HepG2 (cell line): ENCODE results near the gene DOK4. TPM values are rescaled to one million over a fixed set of nuclear protein-coding genes. Genes with fewer than 3 reads are reported as not detected.

ENCODE experiments used
- ELF1 ChIP-seq: sonication (generic); formaldehyde crosslinking; IDR thresholded peaks from 2 replicates; pipeline ENCODE4 v1.4.0; 2020; ENCODE audit warnings: missing genetic modification reagents
- GABPB1 ChIP-seq: IDR thresholded peaks from 2 replicates; pipeline ENCODE4 v1.6.1; 2016; ENCODE audit warnings: mild to moderate bottlenecking, missing genetic modification reagents, moderate library complexity, missing compliant biosample characterization
- MAZ ChIP-seq, 2 experiments: sonication (generic) in 1 of 2; formaldehyde crosslinking in 1 of 2; IDR thresholded peaks; 2 replicates each; pipeline versions ENCODE4 v1.5.0 to v1.6.1; 2012 to 2020; ENCODE audit warnings: low read depth in 2 of 2, mild to moderate bottlenecking in 2 of 2, borderline replicate concordance in 1 of 2, improper control_type of control experiment in 1 of 2, low read length in 1 of 2, missing genetic modification reagents in 1 of 2, moderate library complexity in 1 of 2
- MBD4 ChIP-seq: IDR thresholded peaks from 2 replicates; pipeline ENCODE4 v1.6.1; 2012; ENCODE audit warnings: low read length, inconsistent platforms, borderline replicate concordance
- RBM39 ChIP-seq: fragments of 200-400 bp; formaldehyde crosslinking; IDR thresholded peaks from one replicate; pipeline ENCODE4 v1.6.1; 2018; ENCODE audit warnings: antibody characterized with exemption, mild to moderate bottlenecking, low read depth, low read length; ENCODE audit not compliant: poor library complexity, severe bottlenecking
- ZFP82 ChIP-seq: sonication (generic); formaldehyde crosslinking; IDR thresholded peaks from 2 replicates; pipeline ENCODE4 v1.5.1; 2020; ENCODE audit warnings: mild to moderate bottlenecking, missing genetic modification reagents, borderline replicate concordance
- ZNF670 ChIP-seq: sonication (generic); formaldehyde crosslinking; IDR thresholded peaks from 2 replicates; pipeline ENCODE4 v1.8.0; 2022; ENCODE audit warnings: mild to moderate bottlenecking, missing genetic modification reagents, borderline replicate concordance
- polyA plus RNA-seq, 8 experiments: library from polyadenylated mRNA; depleted of rRNA in 3 of 8; stranded (reverse) in 7 of 8; unstranded in 1 of 8; fragments of >200 nt; fragmentation: Illumina TruSeq in 4 of 8; extraction: Trizol in 4 of 8; gene quantifications; 2 replicates each; pipeline versions ENCODE4 v1.2.1 to v1.2.3, GENCODE V29; 2011 to 2016; ENCODE audit warnings: low read depth in 4 of 8, missing spikeins in 1 of 8, mixed read lengths in 1 of 8; ENCODE audit not compliant: insufficient read depth in 1 of 8
- total RNA-seq, 5 experiments: library from RNA; depleted of rRNA; stranded (reverse); fragments of >200 nt; fragmentation: Illumina TruSeq; extraction: Trizol; gene quantifications; 2 replicates each; pipeline ENCODE4 v1.2.3, GENCODE V29; 2016; ENCODE audit warnings: low read depth in 1 of 5
- TF ChIP-seq, protein P1 (sequence below): sonication (generic); formaldehyde crosslinking; IDR thresholded peaks from 2 replicates; pipeline ENCODE4 v1.5.1; 2020; ENCODE audit warnings: mild to moderate bottlenecking, moderate library complexity, missing genetic modification reagents
- TF ChIP-seq, protein P2 (sequence below): sonication (generic); formaldehyde crosslinking; IDR thresholded peaks from 2 replicates; pipeline ENCODE4 v1.5.0; 2020; ENCODE audit warnings: missing genetic modification reagents
- TF ChIP-seq, protein P3 (sequence below): sonication (generic); formaldehyde crosslinking; IDR thresholded peaks from 2 replicates; pipeline ENCODE4 v1.4.0; 2020; ENCODE audit warnings: missing genetic modification reagents, borderline replicate concordance
- TF ChIP-seq, protein P4 (sequence below): IDR thresholded peaks from 2 replicates; pipeline ENCODE4 v1.4.0; 2020; ENCODE audit warnings: mild to moderate bottlenecking, missing genetic modification reagents
- TF ChIP-seq, protein P5 (sequence below): sonication (generic); formaldehyde crosslinking; IDR thresholded peaks from 2 replicates; pipeline ENCODE4 v1.4.0; 2020; ENCODE audit warnings: missing genetic modification reagents

The DOK4 gene
- total and polyA plus RNA-seq, 2 of the 13 experiments (the other 11 are each of a cell fraction or from before 2014, with no cell fraction given): 52.7 to 70.0 TPM

DNA sequence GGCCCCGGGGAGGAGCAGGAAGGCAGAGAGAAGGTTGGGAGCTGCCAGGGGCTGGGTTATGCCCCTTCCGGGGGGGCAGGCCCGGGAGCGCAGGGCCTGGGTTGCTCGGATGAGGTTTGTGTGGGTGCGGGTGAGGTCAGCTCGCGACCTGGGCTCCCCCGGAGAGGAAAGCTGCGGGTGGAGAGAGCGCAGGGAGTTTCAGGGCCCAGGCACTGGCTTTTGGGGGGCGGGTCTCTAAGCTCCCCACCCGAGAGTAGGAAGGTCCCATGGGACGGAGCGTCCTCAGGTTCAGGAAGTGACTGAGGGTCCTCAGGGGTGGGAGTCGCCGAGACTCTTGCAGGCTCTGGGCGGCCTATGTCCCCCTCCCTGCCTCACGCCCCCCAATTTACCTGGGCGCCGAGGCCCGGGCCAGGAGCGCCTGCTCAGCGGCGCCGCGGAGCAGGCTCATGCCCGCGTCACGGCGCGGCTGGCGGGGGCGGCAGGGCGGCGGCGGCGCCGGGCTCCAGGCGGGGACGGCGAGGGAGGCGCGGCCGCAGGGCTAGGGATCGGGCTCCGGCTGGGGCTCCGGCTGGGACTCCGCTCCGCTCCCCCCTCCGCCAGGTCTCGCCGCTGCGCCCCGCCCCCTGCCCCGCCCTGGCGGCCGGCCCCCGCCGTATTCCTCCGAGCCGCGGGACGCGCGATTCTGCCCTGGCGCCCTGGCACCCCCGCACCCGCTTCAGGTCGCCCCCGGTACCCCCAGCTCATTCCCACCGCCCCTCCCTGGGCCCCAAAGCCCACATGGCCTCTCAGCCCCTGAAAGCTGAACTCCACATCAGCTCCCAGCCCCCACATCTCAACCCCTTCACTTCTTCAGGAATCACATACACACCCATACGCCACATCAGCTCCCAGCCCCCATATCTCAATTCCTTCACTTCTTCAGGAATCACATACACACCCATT is at the start of gene DOK4 (continued):
- TF ChIP-seq, protein P1, sequence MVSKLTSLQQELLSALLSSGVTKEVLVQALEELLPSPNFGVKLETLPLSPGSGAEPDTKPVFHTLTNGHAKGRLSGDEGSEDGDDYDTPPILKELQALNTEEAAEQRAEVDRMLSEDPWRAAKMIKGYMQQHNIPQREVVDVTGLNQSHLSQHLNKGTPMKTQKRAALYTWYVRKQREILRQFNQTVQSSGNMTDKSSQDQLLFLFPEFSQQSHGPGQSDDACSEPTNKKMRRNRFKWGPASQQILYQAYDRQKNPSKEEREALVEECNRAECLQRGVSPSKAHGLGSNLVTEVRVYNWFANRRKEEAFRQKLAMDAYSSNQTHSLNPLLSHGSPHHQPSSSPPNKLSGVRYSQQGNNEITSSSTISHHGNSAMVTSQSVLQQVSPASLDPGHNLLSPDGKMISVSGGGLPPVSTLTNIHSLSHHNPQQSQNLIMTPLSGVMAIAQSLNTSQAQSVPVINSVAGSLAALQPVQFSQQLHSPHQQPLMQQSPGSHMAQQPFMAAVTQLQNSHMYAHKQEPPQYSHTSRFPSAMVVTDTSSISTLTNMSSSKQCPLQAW: 0 out of 2 replicates have a peak, but pooled peaks have one; percentile 19
- TF ChIP-seq RBM39 (no peak), MBD4 (no peak), GABPB1 (CRISPR knock-in tag) (peak; percentile 39; the same call in 1 of the 2 replicates), ZFP82 (peak; percentile 93; the same call in 1 of the 2 replicates), ELF1 (CRISPR knock-in tag) (0 out of 2 replicates have a peak, but pooled peaks have one; percentile 10), MAZ (IDR thresholded peaks at IDR 0.05; ENCODE audit: borderline replicate concordance, low read depth, low read length) (peak; percentile 39; the same call in 1 of the 2 replicates), MAZ (CRISPR knock-in tag; IDR thresholded peaks at IDR 0.05; ENCODE audit: low read depth) (peak; percentile 64), ZNF670 (CRISPR knock-in tag) (peak; percentile 44; the same call in 1 of the 2 replicates)
- TF ChIP-seq, protein P2, sequence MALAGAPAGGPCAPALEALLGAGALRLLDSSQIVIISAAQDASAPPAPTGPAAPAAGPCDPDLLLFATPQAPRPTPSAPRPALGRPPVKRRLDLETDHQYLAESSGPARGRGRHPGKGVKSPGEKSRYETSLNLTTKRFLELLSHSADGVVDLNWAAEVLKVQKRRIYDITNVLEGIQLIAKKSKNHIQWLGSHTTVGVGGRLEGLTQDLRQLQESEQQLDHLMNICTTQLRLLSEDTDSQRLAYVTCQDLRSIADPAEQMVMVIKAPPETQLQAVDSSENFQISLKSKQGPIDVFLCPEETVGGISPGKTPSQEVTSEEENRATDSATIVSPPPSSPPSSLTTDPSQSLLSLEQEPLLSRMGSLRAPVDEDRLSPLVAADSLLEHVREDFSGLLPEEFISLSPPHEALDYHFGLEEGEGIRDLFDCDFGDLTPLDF (CRISPR knock-in tag): no peak
- TF ChIP-seq, protein P3, sequence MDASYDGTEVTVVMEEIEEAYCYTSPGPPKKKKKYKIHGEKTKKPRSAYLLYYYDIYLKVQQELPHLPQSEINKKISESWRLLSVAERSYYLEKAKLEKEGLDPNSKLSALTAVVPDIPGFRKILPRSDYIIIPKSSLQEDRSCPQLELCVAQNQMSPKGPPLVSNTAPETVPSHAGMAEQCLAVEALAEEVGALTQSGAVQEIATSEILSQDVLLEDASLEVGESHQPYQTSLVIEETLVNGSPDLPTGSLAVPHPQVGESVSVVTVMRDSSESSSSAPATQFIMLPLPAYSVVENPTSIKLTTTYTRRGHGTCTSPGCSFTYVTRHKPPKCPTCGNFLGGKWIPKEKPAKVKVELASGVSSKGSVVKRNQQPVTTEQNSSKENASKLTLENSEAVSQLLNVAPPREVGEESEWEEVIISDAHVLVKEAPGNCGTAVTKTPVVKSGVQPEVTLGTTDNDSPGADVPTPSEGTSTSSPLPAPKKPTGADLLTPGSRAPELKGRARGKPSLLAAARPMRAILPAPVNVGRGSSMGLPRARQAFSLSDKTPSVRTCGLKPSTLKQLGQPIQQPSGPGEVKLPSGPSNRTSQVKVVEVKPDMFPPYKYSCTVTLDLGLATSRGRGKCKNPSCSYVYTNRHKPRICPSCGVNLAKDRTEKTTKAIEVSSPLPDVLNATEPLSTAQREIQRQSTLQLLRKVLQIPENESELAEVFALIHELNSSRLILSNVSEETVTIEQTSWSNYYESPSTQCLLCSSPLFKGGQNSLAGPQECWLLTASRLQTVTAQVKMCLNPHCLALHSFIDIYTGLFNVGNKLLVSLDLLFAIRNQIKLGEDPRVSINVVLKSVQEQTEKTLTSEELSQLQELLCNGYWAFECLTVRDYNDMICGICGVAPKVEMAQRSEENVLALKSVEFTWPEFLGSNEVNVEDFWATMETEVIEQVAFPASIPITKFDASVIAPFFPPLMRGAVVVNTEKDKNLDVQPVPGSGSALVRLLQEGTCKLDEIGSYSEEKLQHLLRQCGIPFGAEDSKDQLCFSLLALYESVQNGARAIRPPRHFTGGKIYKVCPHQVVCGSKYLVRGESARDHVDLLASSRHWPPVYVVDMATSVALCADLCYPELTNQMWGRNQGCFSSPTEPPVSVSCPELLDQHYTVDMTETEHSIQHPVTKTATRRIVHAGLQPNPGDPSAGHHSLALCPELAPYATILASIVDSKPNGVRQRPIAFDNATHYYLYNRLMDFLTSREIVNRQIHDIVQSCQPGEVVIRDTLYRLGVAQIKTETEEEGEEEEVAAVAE (CRISPR knock-in tag): no peak
- TF ChIP-seq, protein P4, sequence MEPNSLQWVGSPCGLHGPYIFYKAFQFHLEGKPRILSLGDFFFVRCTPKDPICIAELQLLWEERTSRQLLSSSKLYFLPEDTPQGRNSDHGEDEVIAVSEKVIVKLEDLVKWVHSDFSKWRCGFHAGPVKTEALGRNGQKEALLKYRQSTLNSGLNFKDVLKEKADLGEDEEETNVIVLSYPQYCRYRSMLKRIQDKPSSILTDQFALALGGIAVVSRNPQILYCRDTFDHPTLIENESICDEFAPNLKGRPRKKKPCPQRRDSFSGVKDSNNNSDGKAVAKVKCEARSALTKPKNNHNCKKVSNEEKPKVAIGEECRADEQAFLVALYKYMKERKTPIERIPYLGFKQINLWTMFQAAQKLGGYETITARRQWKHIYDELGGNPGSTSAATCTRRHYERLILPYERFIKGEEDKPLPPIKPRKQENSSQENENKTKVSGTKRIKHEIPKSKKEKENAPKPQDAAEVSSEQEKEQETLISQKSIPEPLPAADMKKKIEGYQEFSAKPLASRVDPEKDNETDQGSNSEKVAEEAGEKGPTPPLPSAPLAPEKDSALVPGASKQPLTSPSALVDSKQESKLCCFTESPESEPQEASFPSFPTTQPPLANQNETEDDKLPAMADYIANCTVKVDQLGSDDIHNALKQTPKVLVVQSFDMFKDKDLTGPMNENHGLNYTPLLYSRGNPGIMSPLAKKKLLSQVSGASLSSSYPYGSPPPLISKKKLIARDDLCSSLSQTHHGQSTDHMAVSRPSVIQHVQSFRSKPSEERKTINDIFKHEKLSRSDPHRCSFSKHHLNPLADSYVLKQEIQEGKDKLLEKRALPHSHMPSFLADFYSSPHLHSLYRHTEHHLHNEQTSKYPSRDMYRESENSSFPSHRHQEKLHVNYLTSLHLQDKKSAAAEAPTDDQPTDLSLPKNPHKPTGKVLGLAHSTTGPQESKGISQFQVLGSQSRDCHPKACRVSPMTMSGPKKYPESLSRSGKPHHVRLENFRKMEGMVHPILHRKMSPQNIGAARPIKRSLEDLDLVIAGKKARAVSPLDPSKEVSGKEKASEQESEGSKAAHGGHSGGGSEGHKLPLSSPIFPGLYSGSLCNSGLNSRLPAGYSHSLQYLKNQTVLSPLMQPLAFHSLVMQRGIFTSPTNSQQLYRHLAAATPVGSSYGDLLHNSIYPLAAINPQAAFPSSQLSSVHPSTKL: no peak
- TF ChIP-seq, protein P5, sequence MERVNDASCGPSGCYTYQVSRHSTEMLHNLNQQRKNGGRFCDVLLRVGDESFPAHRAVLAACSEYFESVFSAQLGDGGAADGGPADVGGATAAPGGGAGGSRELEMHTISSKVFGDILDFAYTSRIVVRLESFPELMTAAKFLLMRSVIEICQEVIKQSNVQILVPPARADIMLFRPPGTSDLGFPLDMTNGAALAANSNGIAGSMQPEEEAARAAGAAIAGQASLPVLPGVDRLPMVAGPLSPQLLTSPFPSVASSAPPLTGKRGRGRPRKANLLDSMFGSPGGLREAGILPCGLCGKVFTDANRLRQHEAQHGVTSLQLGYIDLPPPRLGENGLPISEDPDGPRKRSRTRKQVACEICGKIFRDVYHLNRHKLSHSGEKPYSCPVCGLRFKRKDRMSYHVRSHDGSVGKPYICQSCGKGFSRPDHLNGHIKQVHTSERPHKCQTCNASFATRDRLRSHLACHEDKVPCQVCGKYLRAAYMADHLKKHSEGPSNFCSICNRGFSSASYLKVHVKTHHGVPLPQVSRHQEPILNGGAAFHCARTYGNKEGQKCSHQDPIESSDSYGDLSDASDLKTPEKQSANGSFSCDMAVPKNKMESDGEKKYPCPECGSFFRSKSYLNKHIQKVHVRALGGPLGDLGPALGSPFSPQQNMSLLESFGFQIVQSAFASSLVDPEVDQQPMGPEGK (CRISPR knock-in tag): peak; percentile 69
